Measurements from ENCODE around the gene LRP8. TPM values are rescaled to one million over a fixed set of nuclear protein-coding genes. Genes with fewer than 3 reads are reported as not detected.

Gene LRP8
- total and polyA plus RNA-seq, 2 donors (not counting 1 experiment from before 2014, with no cell fraction given) = 7.8 to 9.4 TPM

GRCh38 chr1:53303243-53303642 is 24.6 kb downstream of the LRP8 start:
- TF ChIP-seq EZH2 (IDR thresholded peaks at IDR 0.05; ENCODE audit: borderline replicate concordance, insufficient read depth, low read depth, low read length, poor library complexity, severe bottlenecking) (no peak), CTCF (IDR thresholded peaks at IDR 0.05) (no peak)
- Histone ChIP-seq H3K36me3 (replicated peaks in 1 of 2; ENCODE audit: control extremely low read depth in 1 of 2, control insufficient read depth in 1 of 2, extremely low read depth in 1 of 2, insufficient read depth in 2 of 2, low read length in 1 of 2) (no peaks in the 10 kb centered on the region), H3K9ac (ENCODE audit: low read length) (no peak overlapping the region), H4K20me1 (ENCODE audit: control insufficient read depth, insufficient read depth, low read length, poor library complexity, severe bottlenecking) (no peaks in the 10 kb centered on the region), H3K27ac (ENCODE audit: low read length in 2 of 2) (no peak overlapping the region), H3K9me3 (ENCODE audit: control extremely low read depth in 1 of 3, control insufficient read depth in 2 of 3, insufficient read depth in 1 of 3, low read length in 2 of 3) (no peaks in the 10 kb centered on the region), H2AFZ (ENCODE audit: insufficient read depth, low read depth, low read length, poor library complexity, severe bottlenecking) (no peak overlapping the region), H3K4me3 (ENCODE audit: control extremely low read depth in 1 of 5, extremely low read depth in 1 of 5, insufficient read depth in 1 of 5, low read depth in 2 of 5, low read length in 4 of 5) (no peak overlapping the region), H3K4me1 (ENCODE audit: control insufficient read depth in 2 of 2, insufficient read depth in 2 of 2, low read length in 2 of 2) (peaks cover 0 to 3% of the 10 kb centered on the region in 2 donors), H3K27me3 (replicated peaks in 1 of 4; ENCODE audit: control extremely low read depth in 1 of 4, control insufficient read depth in 3 of 4, insufficient read depth in 4 of 4, low read length in 3 of 4) (no peaks in the 10 kb centered on the region), H3K4me2 (replicated peaks; ENCODE audit: low read depth, low read length, poor library complexity, severe bottlenecking) (no peak overlapping the region), H3K79me2 (ENCODE audit: control insufficient read depth, insufficient read depth, low read length) (no peaks in the 10 kb centered on the region)
- intact Hi-C loops (cut with micrococcal nuclease) = no loop called here
- POLR2A ChIA-PET = no interaction called here
- no peak overlapping the region for H3K4me3 Mint-ChIP-seq
- H3K27ac Mint-ChIP-seq = no peak overlapping the region
- CTCF ChIA-PET = interaction anchor here (0.9 kb wide), 1 partner anchor 90 kb away, joined by 4 read pairs; no protein-coding TSS in a partner anchor
- H3K9me3 Mint-ChIP-seq (ENCODE audit: insufficient read depth) = no peaks in the 10 kb centered on the region
- no peak for DNase-seq
- no peaks in the 10 kb centered on the region for H3K27me3 Mint-ChIP-seq
- H3K4me1 Mint-ChIP-seq = no peaks in the 10 kb centered on the region
- WGBS (ENCODE audit: insufficient coverage) = 90% methylated on average over 5 of the region's 7 CpGs
- no peak for ATAC-seq (ENCODE audit: low read depth)

- DNase-seq = no peak
- Histone ChIP-seq H3K4me3 (ENCODE audit: control extremely low read depth in 1 of 5, extremely low read depth in 1 of 5, insufficient read depth in 1 of 5, low read depth in 2 of 5, low read length in 4 of 5) (no peak overlapping the region), H2AFZ (ENCODE audit: insufficient read depth, low read depth, low read length, poor library complexity, severe bottlenecking) (no peak overlapping the region), H3K27me3 (replicated peaks in 1 of 4; ENCODE audit: control extremely low read depth in 1 of 4, control insufficient read depth in 3 of 4, insufficient read depth in 4 of 4, low read length in 3 of 4) (no peaks in the 10 kb centered on the region), H3K36me3 (replicated peaks in 1 of 2; ENCODE audit: control extremely low read depth in 1 of 2, control insufficient read depth in 1 of 2, extremely low read depth in 1 of 2, insufficient read depth in 2 of 2, low read length in 1 of 2) (no peaks in the 10 kb centered on the region), H3K79me2 (ENCODE audit: control insufficient read depth, insufficient read depth, low read length) (no peaks in the 10 kb centered on the region), H3K27ac (ENCODE audit: low read length in 2 of 2) (no peak overlapping the region), H4K20me1 (ENCODE audit: control insufficient read depth, insufficient read depth, low read length, poor library complexity, severe bottlenecking) (no peaks in the 10 kb centered on the region), H3K9me3 (ENCODE audit: control extremely low read depth in 1 of 3, control insufficient read depth in 2 of 3, insufficient read depth in 1 of 3, low read length in 2 of 3) (no peaks in the 10 kb centered on the region), H3K9ac (ENCODE audit: low read length) (no peak overlapping the region), H3K4me1 (ENCODE audit: control insufficient read depth in 2 of 2, insufficient read depth in 2 of 2, low read length in 2 of 2) (no peaks in the 10 kb centered on the region), H3K4me2 (replicated peaks; ENCODE audit: low read depth, low read length, poor library complexity, severe bottlenecking) (no peak overlapping the region)
- TF ChIP-seq CTCF (IDR thresholded peaks at IDR 0.05) = no peak
- no peak for TF ChIP-seq EZH2 (IDR thresholded peaks at IDR 0.05; ENCODE audit: borderline replicate concordance, insufficient read depth, low read depth, low read length, poor library complexity, severe bottlenecking)
- no peaks in the 10 kb centered on the region for H3K9me3 Mint-ChIP-seq (ENCODE audit: insufficient read depth)
- intact Hi-C loops (cut with micrococcal nuclease) = no loop called here
- peaks cover 2% of the 10 kb centered on the region for H3K4me1 Mint-ChIP-seq
- ChIA-PET CTCF (interaction anchor here (1.4 kb wide), 1 partner anchor 21 kb away, joined by 3 read pairs; no protein-coding TSS in a partner anchor), POLR2A (no interaction called here)
- H3K27me3 Mint-ChIP-seq = no peaks in the 10 kb centered on the region
- no peak overlapping the region for H3K27ac Mint-ChIP-seq
- no peak for ATAC-seq (ENCODE audit: low read depth)
- H3K4me3 Mint-ChIP-seq = no peak overlapping the region
- 84% methylated on average over 3 of the region's 3 CpGs for WGBS (ENCODE audit: insufficient coverage)
Measured at GRCh38 chr1:53299233-53299632, 28.6 kb downstream of the LRP8 start.

Measured in B cell (primary cell).